DND-41 (cell line): ENCODE measurements around the gene ARHGEF35.

Experiments used
- ATAC-seq: fragments of 200-7000 bp; cut with Tn5 transposase; 3 replicates; pipeline ENCODE4 v1.9.1; 2021; ENCODE audit warnings: low read depth; ENCODE audit not compliant: insufficient read depth
- DNase-seq: peaks from one replicate; pipeline ENCODE4 v3.0.0-alpha.2; 2020
- H2AFZ ChIP-seq: 2 replicates; pipeline ENCODE4 v1.6.0; 2012; ENCODE audit warnings: low read depth, low read length
- H3K27ac ChIP-seq: 2 replicates; pipeline ENCODE4 v1.5.1; 2012; ENCODE audit warnings: low read length, inconsistent platforms
- H3K27me3 ChIP-seq: fragments of 200-600 bp; sonication (generic); 2 replicates; pipeline ENCODE4 v1.6.0; 2012; ENCODE audit warnings: low read length, mild to moderate bottlenecking, inconsistent platforms; ENCODE audit not compliant: insufficient read depth, poor library complexity
- H3K36me3 ChIP-seq: 2 replicates; pipeline ENCODE4 v1.5.1; 2012; ENCODE audit warnings: low read length, inconsistent platforms; ENCODE audit not compliant: insufficient read depth
- H3K4me1 ChIP-seq: 2 replicates; pipeline ENCODE4 v1.5.1; 2012; ENCODE audit warnings: mild to moderate bottlenecking, low read length; ENCODE audit not compliant: insufficient read depth
- H3K4me2 ChIP-seq: 2 replicates; pipeline ENCODE4 v1.6.0; 2012; ENCODE audit warnings: mild to moderate bottlenecking, moderate library complexity, low read length, inconsistent platforms; ENCODE audit not compliant: insufficient read depth
- H3K4me3 ChIP-seq, 2 experiments: fragments of 200-600 bp in 1 of 2; shearing (Covaris generic) in 1 of 2; 2 replicates each; pipeline ENCODE4 v1.5.1; 2012 to 2016; ENCODE audit warnings: inconsistent platforms in 2 of 2, low read length in 2 of 2, mild to moderate bottlenecking in 2 of 2, low read depth in 1 of 2, moderate library complexity in 1 of 2
- H3K79me2 ChIP-seq: 2 replicates; pipeline ENCODE4 v1.6.0; 2012; ENCODE audit warnings: low read length, inconsistent platforms; ENCODE audit not compliant: insufficient read depth
- H3K9ac ChIP-seq: 2 replicates; pipeline ENCODE4 v1.6.0; 2012; ENCODE audit warnings: low read depth, mild to moderate bottlenecking, inconsistent platforms, low read length, moderate library complexity
- H3K9me3 ChIP-seq: 2 replicates; pipeline ENCODE4 v1.5.1; 2012; ENCODE audit warnings: low read length, moderate library complexity, mild to moderate bottlenecking, inconsistent platforms; ENCODE audit not compliant: insufficient read depth, severe bottlenecking
- H4K20me1 ChIP-seq: 2 replicates; pipeline ENCODE4 v1.6.0; 2012; ENCODE audit warnings: low read length; ENCODE audit not compliant: insufficient read depth
- EZH2 ChIP-seq: IDR thresholded peaks from 3 replicates; pipeline ENCODE4 v1.6.1; 2012; ENCODE audit warnings: borderline replicate concordance, low read depth, mild to moderate bottlenecking, moderate library complexity, low read length, inconsistent platforms; ENCODE audit not compliant: severe bottlenecking
- TF ChIP-seq, protein P1 (sequence below): IDR thresholded peaks from 2 replicates; pipeline ENCODE4 v1.5.1; 2012; ENCODE audit warnings: borderline replicate concordance, low read length, moderate library complexity, mild to moderate bottlenecking; ENCODE audit not compliant: poor library complexity, severe bottlenecking; ENCODE audit errors: extremely low read depth

The ARHGEF35 gene

DNA sequence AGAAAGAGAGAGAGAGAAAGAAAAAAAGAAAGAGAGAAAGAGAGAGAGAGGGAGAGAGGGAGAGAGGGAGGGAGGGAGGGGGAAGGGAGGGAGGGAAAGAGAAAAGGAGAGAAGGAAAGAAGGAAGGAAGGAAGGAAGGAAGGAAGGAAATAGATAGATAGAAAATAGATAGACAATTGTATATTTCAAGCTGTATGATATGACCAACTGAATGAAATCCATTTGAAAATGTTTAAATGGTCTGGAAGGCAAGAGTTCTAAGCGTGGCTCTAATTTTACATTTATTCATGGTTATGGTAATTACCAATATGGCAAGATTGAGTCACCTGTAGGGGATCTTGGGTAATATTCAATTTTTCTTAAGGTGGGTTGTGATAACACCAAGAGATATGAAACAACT, 36.8 kb downstream of the ARHGEF35 start:
- Histone ChIP-seq H2AFZ (no peak overlapping the region), H3K9me3 (no peaks in the 10 kb centered on the region), H3K27ac (no peak overlapping the region), H3K4me3 (no peak overlapping the region), H3K36me3 (no peaks in the 10 kb centered on the region), H3K4me1 (no peaks in the 10 kb centered on the region), H4K20me1 (no peaks in the 10 kb centered on the region), H3K79me2 (no peaks in the 10 kb centered on the region), H3K4me2 (no peak overlapping the region), H3K27me3 (no peaks in the 10 kb centered on the region), H3K9ac (no peak overlapping the region)
- TF ChIP-seq, protein P1, sequence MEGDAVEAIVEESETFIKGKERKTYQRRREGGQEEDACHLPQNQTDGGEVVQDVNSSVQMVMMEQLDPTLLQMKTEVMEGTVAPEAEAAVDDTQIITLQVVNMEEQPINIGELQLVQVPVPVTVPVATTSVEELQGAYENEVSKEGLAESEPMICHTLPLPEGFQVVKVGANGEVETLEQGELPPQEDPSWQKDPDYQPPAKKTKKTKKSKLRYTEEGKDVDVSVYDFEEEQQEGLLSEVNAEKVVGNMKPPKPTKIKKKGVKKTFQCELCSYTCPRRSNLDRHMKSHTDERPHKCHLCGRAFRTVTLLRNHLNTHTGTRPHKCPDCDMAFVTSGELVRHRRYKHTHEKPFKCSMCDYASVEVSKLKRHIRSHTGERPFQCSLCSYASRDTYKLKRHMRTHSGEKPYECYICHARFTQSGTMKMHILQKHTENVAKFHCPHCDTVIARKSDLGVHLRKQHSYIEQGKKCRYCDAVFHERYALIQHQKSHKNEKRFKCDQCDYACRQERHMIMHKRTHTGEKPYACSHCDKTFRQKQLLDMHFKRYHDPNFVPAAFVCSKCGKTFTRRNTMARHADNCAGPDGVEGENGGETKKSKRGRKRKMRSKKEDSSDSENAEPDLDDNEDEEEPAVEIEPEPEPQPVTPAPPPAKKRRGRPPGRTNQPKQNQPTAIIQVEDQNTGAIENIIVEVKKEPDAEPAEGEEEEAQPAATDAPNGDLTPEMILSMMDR: no peak
- no peak for TF ChIP-seq EZH2
- ATAC-seq (no peak), DNase-seq (no peak)

DNA sequence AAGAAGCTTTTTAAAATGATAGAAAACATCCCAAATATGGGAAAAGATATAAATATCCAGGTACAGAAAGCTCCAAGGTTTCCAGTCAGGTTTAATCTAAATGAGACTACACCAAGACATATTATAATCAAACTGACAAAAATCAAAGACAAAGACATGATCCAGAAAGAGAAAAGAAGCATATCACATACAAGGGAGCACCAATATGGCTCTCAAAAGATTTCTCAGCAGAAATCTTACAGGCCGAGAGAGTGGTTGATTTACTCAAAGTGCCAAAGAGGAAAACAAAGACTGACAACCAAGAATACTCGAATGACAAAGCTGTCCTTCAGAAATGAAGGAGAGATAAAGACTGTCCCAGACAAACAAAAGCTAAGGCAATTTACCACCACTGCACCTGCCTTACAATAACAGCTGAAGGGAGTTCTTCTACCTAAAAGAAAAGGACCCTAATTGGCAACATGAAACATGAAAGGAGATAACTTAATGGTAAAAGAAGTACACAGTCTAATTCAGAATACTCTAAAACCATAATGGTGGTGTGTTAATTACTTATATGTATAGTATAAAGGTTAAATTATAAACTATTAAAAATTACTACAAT, 47.3 kb downstream of the ARHGEF35 start:
- H3K27me3 ChIP-seq: no peaks in the 10 kb centered on the region
- H2AFZ ChIP-seq: no peak overlapping the region
- H4K20me1 ChIP-seq: no peaks in the 10 kb centered on the region
- no peak overlapping the region for H3K4me3 ChIP-seq
- TF ChIP-seq, protein P1: no peak
- no peak for TF ChIP-seq EZH2
- H3K4me1 ChIP-seq: no peaks in the 10 kb centered on the region
- ATAC-seq (no peak), DNase-seq (no peak)
- H3K79me2 ChIP-seq: no peaks in the 10 kb centered on the region
- H3K4me2 ChIP-seq: no peak overlapping the region
- no peak overlapping the region for H3K9ac ChIP-seq
- H3K9me3 ChIP-seq: peaks cover 11% of the 10 kb centered on the region
- H3K36me3 ChIP-seq: no peaks in the 10 kb centered on the region
- H3K27ac ChIP-seq: no peak overlapping the region

DNA sequence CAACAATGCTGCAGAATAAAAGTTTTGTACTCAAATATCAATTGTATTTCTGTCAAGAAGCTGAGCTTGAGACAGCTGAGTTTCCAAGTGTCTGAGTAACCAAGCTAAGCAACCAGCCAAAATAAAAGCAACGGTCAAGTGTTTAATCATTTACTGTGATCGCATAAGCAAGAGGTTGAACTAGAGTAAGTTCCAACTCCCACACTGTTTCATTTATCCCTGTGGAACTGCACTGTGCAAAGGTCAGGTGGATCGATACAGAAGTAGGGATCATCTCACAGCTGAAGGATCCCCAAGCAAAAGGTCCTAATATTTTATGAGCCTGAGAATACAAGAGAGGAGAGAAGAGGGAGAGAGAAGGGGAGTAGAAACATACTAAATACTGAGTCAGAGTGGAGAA, 51.2 kb downstream of the ARHGEF35 start:
- TF ChIP-seq, protein P1: no peak
- no peak for TF ChIP-seq EZH2
- no peak overlapping the region for H3K9ac ChIP-seq
- DNase-seq (no peak), ATAC-seq (no peak)
- H4K20me1 ChIP-seq: no peaks in the 10 kb centered on the region
- no peaks in the 10 kb centered on the region for H3K4me1 ChIP-seq
- no peaks in the 10 kb centered on the region for H3K36me3 ChIP-seq
- H3K27me3 ChIP-seq: no peaks in the 10 kb centered on the region
- H2AFZ ChIP-seq: no peak overlapping the region
- no peak overlapping the region for H3K27ac ChIP-seq
- no peaks in the 10 kb centered on the region for H3K79me2 ChIP-seq
- H3K4me2 ChIP-seq: no peak overlapping the region
- no peak overlapping the region for H3K4me3 ChIP-seq
- peaks cover 11% of the 10 kb centered on the region for H3K9me3 ChIP-seq
